GM19240 (cell line): ENCODE measurements around the gene SLC15A1.

Experiments used
- DNase-seq: peaks from one replicate; pipeline ENCODE4 v3.0.0; 2011; ENCODE audit warnings: low spot score; ENCODE audit not compliant: insufficient read length

SLC15A1 gene

DNA sequence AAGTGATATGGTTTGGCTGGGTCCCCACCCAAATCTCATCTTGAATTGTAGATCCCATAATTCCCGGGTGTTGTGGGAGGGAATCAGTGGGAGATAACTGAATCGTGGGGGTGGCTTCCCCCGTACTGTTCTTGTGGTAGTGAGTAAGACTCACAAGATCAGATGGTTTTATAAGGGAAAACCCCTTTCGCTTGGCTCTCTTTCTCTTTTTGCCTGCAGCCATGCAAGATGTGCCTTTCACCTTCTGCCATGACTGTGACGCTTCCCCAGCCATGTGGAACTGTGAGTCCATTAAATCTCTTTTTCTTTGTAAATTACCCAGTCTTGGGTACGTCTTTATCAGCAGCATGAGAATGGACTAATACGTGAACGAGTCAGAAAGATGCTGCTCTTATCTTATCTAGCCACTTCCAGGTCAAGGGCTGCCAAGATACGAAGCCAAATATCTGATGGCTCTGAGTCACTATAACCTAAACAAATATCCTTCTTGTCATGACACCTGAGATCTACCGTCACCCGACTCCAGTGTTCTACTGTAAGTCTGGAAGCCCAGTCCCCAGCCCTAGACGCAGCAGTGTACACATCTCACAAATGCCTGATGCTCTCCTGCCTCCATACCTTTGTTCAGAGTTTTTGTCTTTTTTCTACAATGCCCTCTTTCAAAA is 45.9 kb downstream of the SLC15A1 start:
- no peak for DNase-seq

DNA sequence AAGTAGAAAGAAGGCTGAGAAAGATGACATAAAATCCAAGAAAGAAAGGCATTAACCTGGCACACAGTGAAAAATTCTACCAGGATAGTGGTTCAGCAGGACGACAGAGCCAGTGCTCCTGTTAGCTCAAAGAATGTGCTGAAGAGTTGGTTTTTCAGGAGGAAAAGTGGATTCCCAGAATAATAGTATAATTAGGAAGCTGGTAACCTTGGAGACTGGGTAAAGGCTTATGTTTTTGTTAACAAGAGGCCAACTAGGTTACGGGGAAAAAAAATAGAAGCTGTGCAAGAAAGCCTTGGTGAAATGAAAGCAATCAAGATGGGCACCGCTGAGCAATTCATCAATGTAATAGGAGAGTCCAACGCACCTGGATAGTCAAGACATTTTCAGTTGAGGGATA is 54.7 kb downstream of the SLC15A1 start:
- DNase-seq, result no peak

DNA sequence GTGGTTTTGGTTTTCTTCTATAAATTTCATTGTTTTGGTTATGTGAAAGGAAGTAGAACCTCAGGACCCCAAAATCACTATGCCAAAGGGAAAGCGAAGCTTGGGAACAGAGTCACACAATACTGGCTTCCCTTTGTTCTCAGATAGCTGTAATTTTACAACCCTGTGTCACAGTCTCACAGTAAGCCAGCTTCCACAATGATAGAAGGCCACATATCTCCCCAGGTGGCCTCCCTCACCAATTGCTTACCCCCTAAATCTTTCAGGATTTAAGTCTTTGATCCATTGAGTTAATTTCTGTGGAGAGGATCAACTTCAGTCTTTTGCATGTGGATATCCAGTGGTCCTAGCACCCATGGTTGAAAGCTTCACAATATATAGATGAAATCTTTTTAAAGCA is 58.7 kb downstream of the SLC15A1 start:
- no peak for DNase-seq

DNA sequence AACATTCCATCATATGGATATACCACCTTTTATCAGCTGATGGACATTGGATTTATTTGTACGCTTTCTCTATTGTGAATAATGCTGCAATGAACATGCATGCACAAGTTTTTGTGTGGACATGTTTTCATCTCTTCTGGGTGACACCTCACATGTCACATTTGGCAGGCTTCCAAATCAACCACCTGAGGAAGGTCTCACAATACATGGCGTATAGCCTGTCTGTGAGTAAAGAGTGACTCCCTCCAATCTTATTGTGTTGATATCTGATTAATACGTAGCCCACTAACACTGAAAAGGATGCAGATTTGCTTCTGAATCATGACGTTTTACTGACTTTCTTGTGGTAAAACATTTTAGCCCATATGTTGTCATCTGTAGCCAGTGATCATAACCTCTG is 61.1 kb downstream of the SLC15A1 start:
- no peak for DNase-seq

DNA sequence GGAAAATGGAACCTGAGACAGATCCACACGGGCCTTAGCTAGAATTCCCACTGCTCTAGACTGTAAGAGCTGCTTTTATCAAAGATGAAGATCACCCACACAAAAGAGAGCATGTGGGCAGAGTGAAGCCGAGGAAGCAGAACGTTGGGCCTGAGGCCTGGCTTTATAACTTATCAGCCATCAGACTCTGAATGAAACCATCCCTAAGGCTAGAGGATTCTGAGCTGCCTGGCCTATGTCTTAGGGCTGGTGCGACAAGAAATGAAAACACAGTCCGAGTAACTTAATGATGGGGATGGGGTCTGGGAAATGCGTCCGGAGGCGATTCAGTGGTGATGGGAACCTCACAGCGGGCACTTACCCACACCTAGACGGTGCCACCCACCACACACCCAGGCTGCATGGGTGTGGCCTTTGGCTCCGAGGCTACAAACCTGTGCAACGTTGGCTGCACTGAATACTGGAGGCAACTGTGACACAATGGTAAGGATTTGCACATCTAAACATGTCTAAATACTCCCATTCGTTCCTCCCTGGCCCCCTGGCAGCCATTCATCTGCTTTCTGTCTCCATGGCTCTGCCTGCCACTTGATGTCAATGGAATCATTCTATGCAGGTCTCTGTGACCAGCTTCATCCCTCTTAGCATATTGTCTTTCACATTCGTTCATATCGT is 62.0 kb downstream of the SLC15A1 start:
- DNase-seq, result no peak

DNA sequence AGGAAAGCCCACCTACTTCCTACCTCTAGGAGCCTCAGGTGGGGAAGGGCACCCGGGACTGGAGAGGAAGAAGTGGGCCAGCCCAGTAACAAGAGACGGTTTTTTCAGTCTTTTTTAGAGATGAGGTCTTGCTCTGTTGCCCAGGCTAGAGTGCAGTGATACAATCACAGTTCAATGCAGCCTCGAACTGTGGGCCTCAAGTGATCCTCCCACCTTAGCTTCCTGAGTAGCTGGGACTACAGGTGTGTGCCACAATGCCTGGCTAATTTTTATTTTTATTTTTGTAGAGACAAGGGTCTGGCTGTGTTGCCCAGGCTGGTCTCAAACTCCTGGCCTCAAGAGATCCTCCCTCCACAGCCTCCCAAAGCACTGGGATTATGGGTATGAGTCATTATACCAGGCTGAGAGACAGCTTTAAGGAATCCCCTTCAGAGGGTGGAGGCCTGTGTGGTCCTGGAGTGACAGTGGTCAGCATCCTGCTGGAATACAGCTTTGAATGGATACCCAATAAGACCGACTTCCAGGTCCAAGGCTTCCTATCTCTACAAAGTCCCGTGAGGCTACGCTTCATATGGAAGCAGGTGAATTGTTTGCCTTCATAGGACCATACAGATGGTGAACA is 63.0 kb downstream of the SLC15A1 start:
- DNase-seq, result no peak

DNA sequence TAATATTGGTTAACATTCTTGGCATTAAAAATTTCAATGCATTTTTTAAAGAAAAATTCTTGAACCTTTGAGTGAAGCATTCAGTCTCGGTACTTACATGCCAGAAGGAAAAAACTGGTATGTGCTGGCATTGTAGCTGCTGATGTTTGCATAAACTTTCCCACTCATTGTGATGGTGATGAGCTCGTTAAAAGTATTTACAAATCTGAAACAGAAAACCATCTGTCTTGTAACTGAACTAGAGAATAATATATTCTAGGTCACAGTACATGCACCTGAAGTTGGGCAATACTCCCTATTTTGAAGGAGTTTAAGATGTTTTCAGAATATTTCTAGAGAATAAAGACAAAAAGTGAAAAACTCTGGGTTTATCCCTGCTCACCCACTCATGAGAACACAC is 64.1 kb downstream of the SLC15A1 start:
- no peak for DNase-seq

DNA sequence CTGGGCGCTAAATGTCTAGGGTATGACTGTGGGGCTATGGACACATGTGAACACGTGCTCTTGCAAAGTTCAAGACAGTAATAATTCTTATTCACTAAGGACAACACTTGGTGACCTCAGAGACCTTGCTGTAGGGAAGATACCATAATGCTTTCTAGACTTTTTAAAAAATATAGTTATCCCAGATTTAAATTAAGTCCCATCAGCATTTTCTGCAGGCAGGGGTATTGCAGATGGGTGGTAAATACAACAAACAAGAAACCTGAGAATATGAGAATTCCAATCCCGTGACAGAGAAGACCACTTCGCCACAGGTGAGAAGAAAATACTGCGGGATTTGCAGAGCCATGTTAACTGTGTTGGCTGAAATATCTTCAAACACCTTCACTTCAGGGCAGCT is 65.2 kb downstream of the SLC15A1 start:
- DNase-seq, result no peak

DNA sequence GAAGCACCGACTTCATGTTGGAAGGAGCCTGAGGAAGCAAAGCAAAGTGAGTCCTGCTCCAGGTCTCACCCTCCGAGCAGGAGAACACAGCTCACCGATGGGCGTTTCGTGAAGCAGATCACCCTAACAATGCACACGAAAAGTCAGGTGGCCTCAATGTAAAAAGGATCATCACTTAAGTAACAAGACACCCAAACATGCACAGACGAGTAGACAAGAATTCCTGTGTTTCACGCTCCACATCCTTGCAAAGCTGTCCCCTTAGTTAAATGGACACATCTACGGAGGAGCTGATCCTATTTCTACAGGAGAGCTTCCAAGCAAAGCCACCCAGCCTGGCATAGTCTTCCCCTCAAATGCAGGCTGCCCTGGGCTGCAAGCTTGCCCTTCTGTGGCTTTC is 66.2 kb downstream of the SLC15A1 start:
- DNase-seq, result no peak

DNA sequence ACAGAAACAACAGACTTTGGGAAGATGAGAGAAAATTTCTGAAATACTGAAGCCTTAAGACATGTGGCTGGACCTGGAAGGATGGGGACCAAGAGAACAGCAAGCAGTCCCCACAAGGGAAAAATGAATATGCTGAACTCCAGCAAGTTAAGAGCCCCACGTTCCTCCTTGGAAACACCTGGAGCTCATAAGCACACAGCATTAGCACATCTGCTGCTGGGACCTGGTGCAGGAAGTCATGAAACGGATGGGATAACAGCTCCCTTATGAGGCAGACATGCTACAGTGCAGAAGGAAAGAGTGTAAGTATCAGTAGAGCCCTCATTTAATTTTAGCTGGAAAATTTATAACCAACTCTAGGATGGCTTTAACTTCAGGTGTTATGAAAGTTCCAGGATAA is 67.3 kb downstream of the SLC15A1 start:
- DNase-seq, result no peak

DNA sequence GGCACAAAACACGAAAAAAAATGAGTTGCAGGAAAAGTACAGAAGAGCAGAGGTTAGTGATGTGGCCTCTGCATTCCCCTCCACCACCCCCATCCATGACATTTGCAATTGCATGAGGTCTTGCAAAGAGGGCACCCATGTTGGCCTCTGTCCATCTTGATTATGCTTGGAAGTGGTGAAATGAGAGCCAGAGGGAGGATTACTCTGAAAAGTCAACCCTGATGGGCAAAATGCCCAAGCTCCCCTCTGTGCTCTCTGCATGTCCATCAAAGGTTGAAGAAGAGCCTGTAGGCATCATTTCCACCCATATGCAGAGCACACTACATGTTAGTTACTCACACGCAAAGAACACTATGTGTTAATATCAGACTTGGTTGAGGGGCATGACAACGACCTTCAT is 71.4 kb downstream of the SLC15A1 start:
- no peak for DNase-seq

DNA sequence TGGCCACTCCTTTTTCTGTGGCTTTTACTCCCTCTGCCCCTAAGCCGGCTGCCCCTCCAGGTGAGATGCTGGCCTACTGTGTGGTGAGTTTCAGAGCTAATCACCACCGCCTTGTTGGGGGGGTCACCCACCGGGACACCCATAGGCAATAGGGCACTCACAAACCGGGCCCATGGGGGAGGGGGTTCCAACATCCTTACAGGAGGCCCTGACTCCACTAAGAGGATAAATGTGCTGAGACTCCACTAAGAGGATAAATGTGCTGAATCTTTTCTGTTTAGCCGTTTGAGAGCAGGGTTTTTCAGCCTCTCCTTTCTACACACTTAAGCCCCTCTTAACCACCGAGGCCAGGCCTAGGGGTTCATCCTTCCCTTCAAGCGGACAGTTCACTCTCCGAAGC is 73.7 kb downstream of the SLC15A1 start:
- no peak for DNase-seq

DNA sequence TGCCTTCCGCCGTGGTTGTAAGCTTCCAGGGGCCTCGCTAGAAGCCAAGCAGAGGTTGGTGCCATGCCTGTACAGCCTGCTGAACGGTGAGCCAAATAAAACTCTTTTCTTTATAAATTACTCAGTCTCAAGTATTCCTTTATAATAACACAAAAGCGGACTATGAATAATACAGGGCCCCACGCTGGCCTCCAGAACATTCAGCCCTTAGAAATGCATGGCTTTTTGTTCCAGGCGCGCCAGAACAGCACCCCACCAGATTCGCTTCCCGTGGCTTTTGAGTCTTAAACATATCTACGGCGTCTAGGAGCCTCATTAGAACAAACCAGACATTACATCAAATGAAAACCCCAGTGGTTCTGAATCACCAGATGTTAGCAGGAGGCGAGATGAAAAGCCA is 75.1 kb downstream of the SLC15A1 start:
- no peak for DNase-seq

DNA sequence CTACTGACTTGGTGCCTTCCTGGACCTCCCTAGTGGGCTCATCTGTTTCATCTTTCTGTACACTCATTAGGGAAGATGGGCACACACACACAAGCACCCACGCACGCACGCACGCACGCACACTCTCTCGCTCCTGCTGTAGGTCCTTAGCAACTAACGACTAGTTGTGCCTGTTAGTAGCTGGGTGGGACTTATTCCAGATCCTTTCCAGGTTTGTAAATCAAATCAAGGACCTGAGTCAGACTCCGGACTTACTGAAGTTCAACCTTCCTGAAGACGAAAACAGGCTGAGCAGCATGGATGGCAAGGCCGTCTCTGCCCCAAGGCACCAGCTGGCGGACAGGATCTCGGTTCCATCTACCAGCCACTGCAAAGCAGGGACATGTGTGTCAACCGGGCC is 76.2 kb downstream of the SLC15A1 start:
- no peak for DNase-seq

DNA sequence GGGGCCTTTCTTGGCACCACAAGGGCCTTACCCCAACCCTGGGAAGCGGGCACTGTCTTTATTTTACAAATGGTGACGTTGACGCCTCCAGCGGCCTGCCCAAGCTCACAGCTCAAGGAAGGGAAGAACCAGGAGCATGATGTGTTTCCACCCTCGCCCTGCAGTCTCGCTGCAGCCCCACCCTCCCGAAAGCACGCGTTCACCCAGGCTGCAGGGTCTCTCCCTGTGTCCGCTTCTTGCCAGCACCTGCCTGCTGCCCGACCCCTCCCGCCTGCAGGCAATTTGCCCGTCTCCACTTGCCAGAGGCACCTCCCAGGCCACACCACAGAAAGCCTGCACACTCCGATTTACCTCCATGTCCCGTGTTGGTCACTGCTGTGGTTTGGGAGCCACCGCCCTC is 76.6 kb downstream of the SLC15A1 start:
- no peak for DNase-seq

DNA sequence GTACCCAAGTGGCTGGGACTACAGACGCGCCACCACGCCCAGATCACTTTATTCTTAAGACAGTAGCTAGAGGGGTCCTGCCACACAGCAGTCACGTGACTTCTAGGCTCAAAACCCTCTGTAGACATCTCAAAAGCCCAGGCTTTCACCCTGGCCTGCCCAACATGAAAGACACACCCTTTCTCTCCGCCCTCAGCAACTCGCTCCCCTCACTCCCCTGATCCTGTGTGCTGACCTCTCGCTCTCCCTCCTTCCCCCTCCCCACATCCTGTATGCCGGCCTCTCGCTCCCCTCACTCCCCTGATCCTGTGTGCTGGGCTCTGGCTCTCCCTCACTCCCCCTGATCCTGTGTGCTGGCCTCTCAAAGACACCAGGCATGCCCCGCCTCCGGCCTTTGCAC is 77.4 kb downstream of the SLC15A1 start:
- no peak for DNase-seq

DNA sequence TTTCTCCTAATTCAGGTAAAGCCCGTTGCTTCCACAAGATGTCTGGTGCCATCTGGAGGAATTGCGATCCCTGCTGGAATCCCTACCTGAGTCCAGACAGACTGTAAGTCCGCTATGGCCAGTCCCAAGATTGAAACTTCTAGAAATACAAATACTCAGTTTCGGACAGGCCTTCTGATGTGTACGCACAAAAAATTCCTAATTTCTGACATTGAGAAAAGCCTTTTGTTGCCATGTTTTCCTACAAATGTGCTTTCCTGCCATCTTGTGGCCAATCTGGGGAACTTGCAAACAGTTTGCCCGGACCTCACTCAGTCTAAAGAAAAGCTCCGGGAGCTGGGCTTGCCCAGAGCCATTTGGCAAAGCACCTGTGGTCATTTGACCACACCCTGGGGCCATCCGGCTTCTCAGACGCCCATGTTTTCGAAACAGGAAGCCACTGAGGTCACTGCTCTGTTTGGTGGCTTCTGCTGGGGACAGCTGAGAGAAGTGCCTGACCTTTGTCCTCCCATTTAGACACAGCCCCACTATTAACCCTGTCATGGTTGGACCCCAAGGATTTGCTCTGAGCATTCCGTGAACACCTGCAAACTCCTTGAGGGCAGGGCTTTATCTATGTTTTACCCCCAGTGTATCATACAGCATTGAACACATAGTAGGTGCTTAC is 79.4 kb downstream of the SLC15A1 start:
- peak; percentile 62 for DNase-seq

DNA sequence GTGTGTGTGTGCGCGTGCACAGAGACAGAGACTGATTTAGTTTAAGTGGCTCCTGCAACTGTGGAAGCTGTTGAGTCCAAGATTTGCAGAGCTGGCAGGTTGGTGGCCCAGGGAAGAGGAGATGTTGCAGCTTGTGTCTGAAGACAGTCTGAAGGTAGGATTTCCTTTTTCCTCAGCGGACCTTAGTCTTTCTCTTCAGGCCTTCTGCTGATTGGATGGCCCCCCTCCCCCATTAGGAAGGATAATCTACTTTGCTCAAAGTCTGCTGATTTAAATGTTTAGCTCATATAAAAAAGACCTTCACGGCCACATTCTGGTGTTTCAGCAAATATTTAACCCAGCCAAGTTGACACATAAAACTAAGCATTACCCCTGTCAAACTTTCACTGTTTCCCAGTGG is 84.3 kb downstream of the SLC15A1 start:
- no peak for DNase-seq

DNA sequence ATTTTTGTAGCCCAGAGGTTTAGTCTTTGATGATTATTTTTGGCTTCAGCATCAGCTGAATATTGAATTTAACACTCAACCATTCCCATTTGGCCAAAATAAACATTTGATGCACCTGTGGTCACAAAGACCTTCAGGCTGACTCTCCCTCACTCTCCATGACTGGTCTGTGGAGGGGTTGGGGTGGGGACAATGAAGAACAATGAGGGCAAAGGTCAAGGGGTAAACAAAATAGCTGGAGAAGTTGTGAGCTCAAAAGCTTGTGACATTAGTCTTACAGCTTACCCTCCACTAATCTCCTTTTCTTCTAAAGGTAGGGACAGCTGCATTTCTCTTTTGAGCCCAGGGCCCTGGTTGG is 86.9 kb downstream of the SLC15A1 start:
- DNase-seq, result no peak

DNA sequence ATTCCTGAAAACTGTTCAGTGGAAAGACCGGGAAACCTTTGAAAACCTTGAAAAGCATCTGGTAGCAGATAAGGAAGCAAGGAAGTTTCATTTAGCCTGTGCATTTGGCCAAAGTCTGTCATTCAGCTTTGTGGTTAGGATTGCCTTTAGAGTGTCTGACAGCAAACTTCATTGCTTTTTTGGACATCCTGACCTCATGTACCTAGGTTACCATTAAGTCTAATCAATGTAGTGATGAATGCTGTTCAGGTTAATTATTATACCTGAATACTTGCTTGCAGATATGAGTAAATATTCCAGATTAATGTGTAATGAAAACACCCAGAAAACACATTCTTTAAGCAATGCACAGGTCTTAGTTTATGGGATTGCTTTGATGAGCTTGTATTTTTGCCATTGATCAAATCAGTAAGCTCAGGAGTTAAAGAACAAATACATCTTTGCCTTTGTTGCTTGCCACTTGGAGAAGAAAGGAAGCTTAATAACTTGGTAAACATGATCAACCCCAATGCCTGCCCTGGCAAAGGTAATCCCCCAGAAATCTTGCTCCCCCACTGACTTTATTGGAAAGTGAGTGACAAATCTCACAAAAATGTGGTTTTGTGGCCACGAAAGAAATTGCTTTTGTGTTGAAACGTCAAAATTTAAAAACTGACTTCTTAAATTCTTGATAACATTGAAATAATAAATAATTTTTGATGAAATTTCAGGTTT is 87.4 kb downstream of the SLC15A1 start:
- no peak for DNase-seq

DNA sequence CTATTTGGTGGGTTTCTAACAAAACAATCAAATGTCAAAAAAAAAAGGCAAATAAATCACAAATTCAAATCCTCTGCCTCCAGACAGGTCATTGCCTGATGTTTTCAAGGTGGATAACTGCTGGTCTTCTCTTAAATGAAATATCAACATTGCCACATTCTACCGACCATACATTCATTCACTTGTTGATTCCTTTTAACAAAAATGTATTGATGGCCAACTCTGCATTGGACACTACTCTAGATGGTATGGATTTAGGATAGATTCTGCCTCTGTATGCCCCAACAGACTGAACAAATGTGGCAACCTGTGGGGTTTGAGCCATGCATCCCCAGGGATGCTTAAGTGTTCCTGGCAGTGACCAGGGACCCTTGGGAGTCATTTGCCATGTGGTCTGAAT is 88.0 kb downstream of the SLC15A1 start:
- no peak for DNase-seq

DNA sequence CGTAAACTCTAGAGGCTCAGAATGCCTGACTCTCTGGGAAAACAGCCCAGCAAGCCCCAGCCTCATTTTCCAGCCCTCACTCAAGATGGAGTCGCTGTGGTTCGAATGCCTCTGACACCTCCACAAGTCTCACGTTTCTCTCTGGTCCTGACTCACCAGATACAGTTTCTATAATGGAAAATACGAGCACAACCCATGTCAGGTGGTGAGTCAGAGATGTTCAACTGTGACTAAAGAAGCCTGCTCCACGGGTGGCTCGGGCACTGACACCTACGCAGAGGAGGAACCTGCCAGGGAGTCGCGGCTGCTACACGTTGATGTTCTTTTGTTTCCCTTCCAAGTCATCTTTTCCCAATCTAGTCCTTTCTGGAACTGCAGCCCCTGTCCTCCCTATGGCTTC is 88.4 kb downstream of the SLC15A1 start:
- DNase-seq, result no peak
